ENCODE results near the gene KCNH1.

- TF ChIP-seq POLR2A (IDR thresholded peaks at IDR 0.05) (no peak), CTCF (IDR thresholded peaks at IDR 0.05) (no peak)
These were observed 457.4 kb downstream of the KCNH1 start for GRCh38 chr1:210676539-210676938.

Measured in Peyer's patch (tissue), 4 donors.